ENCODE data around the gene DGKK. TPM values are rescaled to one million over a fixed set of nuclear protein-coding genes. Genes with fewer than 3 reads are reported as not detected.

Gene DGKK
- total RNA-seq = not detected
- long read RNA-seq, donor 1 = 0 reads
- long read RNA-seq, donor 2 = 0 reads

- H3K4me1 ChIP-seq (ENCODE audit: low read depth) = no peaks in the 10 kb centered on the region
- peak in 1 of 3 donors; percentile 47 for DNase-seq
- H3K36me3 ChIP-seq (ENCODE audit: low read depth) = no peaks in the 10 kb centered on the region
- no peak for ATAC-seq
- intact Hi-C loops (cut with DNase I, micrococcal nuclease) = no loop called here
- no peaks in the 10 kb centered on the region for H3K9me3 ChIP-seq
- H3K4me3 ChIP-seq = no peak within 1 kb of the TSS
- TF ChIP-seq CTCF (IDR thresholded peaks at IDR 0.05) = no peak
Measured at GRCh38 chrX:50470103-50471031, at the start of gene DGKK. Gene DGKK (minus strand): TSS chrX:50470825. CDS start chrX:50470678, 147 bp downstream.

GRCh38 chrX:50514811-50515210 is 44.2 kb upstream of the DGKK start:
- TF ChIP-seq CTCF (IDR thresholded peaks at IDR 0.05) = no peak
- DNase-seq (peak in 1 of 3 donors; percentile 30), ATAC-seq (no peak)
- intact Hi-C loops (cut with DNase I, micrococcal nuclease) = no loop called here
- Histone ChIP-seq H3K9me3 (no peaks in the 10 kb centered on the region), H3K4me1 (ENCODE audit: low read depth) (no peaks in the 10 kb centered on the region), H3K36me3 (ENCODE audit: low read depth) (no peaks in the 10 kb centered on the region), H3K4me3 (no peak overlapping the region)

GRCh38 chrX:50497114-50497513 is 26.5 kb upstream of the DGKK start:
- intact Hi-C loops (cut with DNase I, micrococcal nuclease) = no loop called here
- TF ChIP-seq CTCF (IDR thresholded peaks at IDR 0.05) = no peak
- no peak for ATAC-seq

GRCh38 chrX:50495616-50496015 is 25.0 kb upstream of the DGKK start:
- no peaks in the 10 kb centered on the region for H3K9me3 ChIP-seq
- TF ChIP-seq CTCF (IDR thresholded peaks at IDR 0.05) = no peak
- H3K36me3 ChIP-seq (ENCODE audit: low read depth) = no peaks in the 10 kb centered on the region
- no peak for DNase-seq
- intact Hi-C loops (cut with DNase I, micrococcal nuclease) = no loop called here
- no peak overlapping the region for H3K4me3 ChIP-seq
- no peak for ATAC-seq
- no peaks in the 10 kb centered on the region for H3K4me1 ChIP-seq (ENCODE audit: low read depth)

More at GRCh38 chrX:50497114-50497513, 26.5 kb upstream of the DGKK start:
- Histone ChIP-seq H3K36me3 (ENCODE audit: low read depth) (no peaks in the 10 kb centered on the region), H3K4me3 (no peak overlapping the region), H3K4me1 (ENCODE audit: low read depth) (no peaks in the 10 kb centered on the region), H3K9me3 (no peaks in the 10 kb centered on the region)
- DNase-seq = no peak

GRCh38 chrX:50492720-50493119 is 22.1 kb upstream of the DGKK start:
- no peak for TF ChIP-seq CTCF (IDR thresholded peaks at IDR 0.05)
- H3K4me1 ChIP-seq (ENCODE audit: low read depth) = no peaks in the 10 kb centered on the region
- H3K4me3 ChIP-seq = no peak overlapping the region
- H3K36me3 ChIP-seq (ENCODE audit: low read depth) = no peaks in the 10 kb centered on the region
- DNase-seq = no peak
- ATAC-seq = no peak
- intact Hi-C loops (cut with DNase I, micrococcal nuclease) = no loop called here
- H3K9me3 ChIP-seq = no peaks in the 10 kb centered on the region

Data from mucosa of descending colon (tissue), 3 donors.